Spleen (tissue), 11 donors: Measurements from ENCODE around the gene NEK3. TPM values are rescaled to one million over a fixed set of nuclear protein-coding genes. Genes with fewer than 3 reads are reported as not detected.
A peak's percentile ranks its signal among the peaks of the same experiment; 100 is the strongest.

ENCODE experiments used
- DNase-seq: peaks from one replicate; pipeline ENCODE4 v3.0.0-alpha.2; 2020
- H3K27ac ChIP-seq, 8 donors: fragments of 200-600 bp; sonication (generic) in 7 of 8; 1 replicate in 4 of 8; 2 replicates in 4 of 8; pipeline versions ENCODE4 v1.5.0 to v1.8.0; 2016 to 2021; ENCODE audit warnings: inconsistent platforms in 4 of 8, mild to moderate bottlenecking in 4 of 8, moderate library complexity in 1 of 8
- H3K27me3 ChIP-seq, 7 donors: fragments of 200-600 bp; sonication (generic) in 6 of 7; replicated peaks in 1 of 7; 1 replicate in 4 of 7; 2 replicates in 3 of 7; pipeline versions ENCODE4 v1.5.0 to v1.8.0; 2016 to 2021; ENCODE audit warnings: inconsistent platforms in 3 of 7, mild to moderate bottlenecking in 1 of 7
- H3K36me3 ChIP-seq, 6 donors: fragments of 200-600 bp; sonication (generic) in 5 of 6; 1 replicate in 4 of 6; 2 replicates in 2 of 6; pipeline versions ENCODE4 v1.5.0 to v1.8.0; 2016 to 2021; ENCODE audit warnings: inconsistent platforms in 2 of 6
- H3K4me1 ChIP-seq, 6 donors: fragments of 200-600 bp; sonication (generic) in 5 of 6; 1 replicate in 3 of 6; 2 replicates in 3 of 6; pipeline versions ENCODE4 v1.5.0 to v1.8.0; 2016 to 2021; ENCODE audit warnings: inconsistent platforms in 3 of 6
- H3K4me3 ChIP-seq, 8 donors: fragments of 200-600 bp; sonication (generic) in 7 of 8; 1 replicate in 4 of 8; 2 replicates in 4 of 8; pipeline versions ENCODE4 v1.5.0 to v1.8.0; 2016 to 2021; ENCODE audit warnings: inconsistent platforms in 4 of 8, mild to moderate bottlenecking in 4 of 8, moderate library complexity in 2 of 8
- H3K9me3 ChIP-seq, 8 donors: fragments of 200-600 bp; sonication (generic) in 7 of 8; 1 replicate in 4 of 8; 2 replicates in 4 of 8; pipeline versions ENCODE4 v1.5.0 to v1.8.0; 2016 to 2021; ENCODE audit warnings: inconsistent platforms in 4 of 8
- POLR2A ChIP-seq, 3 donors: fragments of 450-650 bp; IDR thresholded peaks; one replicate each; pipeline ENCODE4 v1.5.1; 2017; ENCODE audit warnings: antibody characterized with exemption in 3 of 3, mild to moderate bottlenecking in 1 of 3
- POLR2AphosphoS5 ChIP-seq, 3 donors: sonication (generic); formaldehyde crosslinking; IDR thresholded peaks; one replicate each; pipeline ENCODE4 v1.5.1; 2017; ENCODE audit warnings: antibody characterized with exemption in 3 of 3
- WGBS, 5 donors: extraction: QIAGEN DNeasy Blood & Tissue Kit in 3 of 5; methylation state at CpG; one replicate each; pipeline versions ENCODE4 v1.1.5 to v1.1.7; 2013 to 2018; 5-methylcytosine and 5-hydroxymethylcytosine counted together
- intact Hi-C: fragments of 100-400 bp; cut with DNase I; formaldehyde crosslinking; loops from one replicate; pipeline ENCODE4 v1.15.0; 2023; ENCODE audit warnings: low total_unique reads
- polyA plus RNA-seq, 3 donors: library from polyadenylated mRNA; stranded (reverse); fragments of 200-250 nt; gene quantifications; one replicate each; pipeline ENCODE4 v1.2.1, GENCODE V29; 2013
- total RNA-seq, 7 donors: library from RNA; depleted of rRNA in 3 of 7; stranded (reverse); fragments of >200 nt in 3 of 7; fragmentation: NEBNext Ultra II Directional in 4 of 7; extraction: Animal tissue kit (Norgen Biotek cat#: 25700) in 4 of 7; gene quantifications; one replicate each; pipeline versions ENCODE4 v1.1.0 to v1.2.1, GENCODE V29; 2016 to 2021
- TF ChIP-seq, protein P1 (sequence below), 11 experiments: fragments of 200-600 bp in 7 of 11; fragments of 450-650 bp in 4 of 11; sonication (generic) in 4 of 11; IDR thresholded peaks in 8 of 11; conservative IDR thresholded peaks in 3 of 11; 1 replicate in 7 of 11; 2 replicates in 4 of 11; pipeline versions ENCODE4 v1.4.0 to v1.8.0; 2016 to 2021; ENCODE audit warnings: antibody characterized with exemption in 11 of 11, inconsistent platforms in 4 of 11, mild to moderate bottlenecking in 1 of 11
- donor health status: healthy with polysubstance abuse.
- donor health status: DM: no; HTN: no; CAD: no; lungs with moderate emphysema.
- donor health status: DM: no; HTN: no; CAD: no.
- donor health status: Bipolar disorder and iron deficiency.
- donor health status: healthy.
- donor health status: DM: no; HTN: no; CAD: no.
- donor health status: DM: yes; HTN: yes; CAD: no.

NEK3 gene
- total and polyA plus RNA-seq, 10 donors, result 6.7 to 41.4 (median 12.6) TPM

DNA sequence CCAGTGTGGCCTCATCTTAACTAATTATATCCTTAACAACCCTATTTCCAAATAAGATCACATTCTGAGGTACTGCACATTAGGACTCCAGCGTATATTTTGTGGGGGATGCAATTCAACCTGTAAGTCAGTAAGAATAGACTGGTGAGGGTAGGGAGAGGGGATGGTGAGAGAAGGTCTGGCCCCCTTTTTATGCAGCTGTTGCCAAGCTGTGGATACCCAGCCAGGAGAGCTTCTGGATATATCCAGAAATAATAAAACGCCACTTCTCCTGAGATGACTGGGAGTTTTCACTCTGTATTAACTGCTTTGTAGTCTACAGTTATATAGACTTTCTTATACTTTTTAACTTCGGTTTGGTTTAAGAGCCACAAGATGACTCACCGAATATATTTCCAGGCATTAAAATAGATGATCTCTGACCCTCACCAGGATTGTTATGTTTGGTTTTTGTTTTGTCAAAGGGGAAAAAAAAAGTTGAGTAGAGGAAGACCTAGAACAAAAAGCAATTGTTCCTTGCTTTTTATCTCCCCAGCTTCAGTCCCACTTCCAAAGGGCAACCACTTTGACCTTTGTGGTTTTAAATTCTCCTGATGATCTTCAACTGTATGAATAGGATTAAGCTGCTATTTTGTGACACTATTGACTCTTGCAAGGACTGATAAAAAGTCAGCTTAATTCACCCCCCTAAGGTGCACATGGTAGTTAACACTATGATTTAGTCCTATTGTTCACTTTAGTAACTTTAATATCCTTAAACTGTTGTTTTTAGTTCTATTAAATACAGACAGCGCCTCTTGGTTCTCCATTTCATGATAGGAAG, 3.1 kb upstream of the NEK3 start:
- Histone ChIP-seq H3K4me1 (peaks cover 6 to 41% (median 22%) of the 10 kb centered on the region in 6 donors), H3K27ac (peak overlapping the region in 3 of 8 donors; percentile 10 to 35 (median 32)), H3K27me3 (no peaks in the 10 kb centered on the region), H3K36me3 (peaks cover 0 to 24% (median 2%) of the 10 kb centered on the region in 6 donors), H3K4me3 (no peak overlapping the region), H3K9me3 (no peaks in the 10 kb centered on the region)
- TF ChIP-seq, protein P1, sequence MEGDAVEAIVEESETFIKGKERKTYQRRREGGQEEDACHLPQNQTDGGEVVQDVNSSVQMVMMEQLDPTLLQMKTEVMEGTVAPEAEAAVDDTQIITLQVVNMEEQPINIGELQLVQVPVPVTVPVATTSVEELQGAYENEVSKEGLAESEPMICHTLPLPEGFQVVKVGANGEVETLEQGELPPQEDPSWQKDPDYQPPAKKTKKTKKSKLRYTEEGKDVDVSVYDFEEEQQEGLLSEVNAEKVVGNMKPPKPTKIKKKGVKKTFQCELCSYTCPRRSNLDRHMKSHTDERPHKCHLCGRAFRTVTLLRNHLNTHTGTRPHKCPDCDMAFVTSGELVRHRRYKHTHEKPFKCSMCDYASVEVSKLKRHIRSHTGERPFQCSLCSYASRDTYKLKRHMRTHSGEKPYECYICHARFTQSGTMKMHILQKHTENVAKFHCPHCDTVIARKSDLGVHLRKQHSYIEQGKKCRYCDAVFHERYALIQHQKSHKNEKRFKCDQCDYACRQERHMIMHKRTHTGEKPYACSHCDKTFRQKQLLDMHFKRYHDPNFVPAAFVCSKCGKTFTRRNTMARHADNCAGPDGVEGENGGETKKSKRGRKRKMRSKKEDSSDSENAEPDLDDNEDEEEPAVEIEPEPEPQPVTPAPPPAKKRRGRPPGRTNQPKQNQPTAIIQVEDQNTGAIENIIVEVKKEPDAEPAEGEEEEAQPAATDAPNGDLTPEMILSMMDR (IDR thresholded peaks at IDR 0.05 in 8 of 11, conservative IDR thresholded peaks at IDR 0.05 in 3 of 11), result no peak
- no peak for TF ChIP-seq POLR2A (IDR thresholded peaks at IDR 0.05)
- 57 to 73% (median 66%) methylated on average over 5 of the region's 5 CpGs for WGBS, 5 donors
- DNase-seq, result no peak
- intact Hi-C loops, result no loop called here

DNA sequence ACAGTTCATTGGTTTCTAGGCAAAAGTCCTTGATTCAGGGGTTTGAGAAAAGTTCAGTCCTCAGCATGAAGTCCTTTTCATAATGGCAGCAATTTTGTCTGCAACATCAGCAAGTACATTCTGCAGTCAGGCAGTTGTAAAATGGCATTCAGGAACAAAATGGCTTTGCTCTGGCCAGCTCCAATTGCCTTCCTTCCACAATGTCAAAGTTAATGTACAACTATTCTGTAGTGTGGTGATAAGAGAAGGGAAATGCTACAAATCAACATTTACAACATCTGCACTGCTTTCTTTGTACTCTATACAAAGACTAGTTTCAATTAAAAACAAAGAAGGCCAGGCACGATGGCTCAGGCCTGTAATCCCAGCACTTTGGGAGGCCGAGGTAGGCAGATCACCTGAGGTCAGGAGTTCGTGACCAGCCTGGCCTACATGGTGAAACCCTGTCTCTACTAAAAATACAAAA, 1.8 kb upstream of the NEK3 start:
- peaks cover 6 to 51% (median 28%) of the 10 kb centered on the region in 6 donors for H3K4me1 ChIP-seq
- no peak overlapping the region for H3K4me3 ChIP-seq
- H3K36me3 ChIP-seq, result peaks cover 0 to 11% (median 0%) of the 10 kb centered on the region in 6 donors
- H3K9me3 ChIP-seq, result no peaks in the 10 kb centered on the region
- DNase-seq, result no peak
- 79 to 93% (median 86%) methylated on average over 3 of the region's 3 CpGs for WGBS, 5 donors
- H3K27me3 ChIP-seq, result no peaks in the 10 kb centered on the region
- intact Hi-C loops, result no loop called here
- TF ChIP-seq POLR2AphosphoS5 (IDR thresholded peaks at IDR 0.05), result no peak
- no peak for TF ChIP-seq POLR2A (IDR thresholded peaks at IDR 0.05)
- TF ChIP-seq, protein P1 (IDR thresholded peaks at IDR 0.05 in 8 of 11, conservative IDR thresholded peaks at IDR 0.05 in 3 of 11), result no peak
- no peak overlapping the region for H3K27ac ChIP-seq

DNA sequence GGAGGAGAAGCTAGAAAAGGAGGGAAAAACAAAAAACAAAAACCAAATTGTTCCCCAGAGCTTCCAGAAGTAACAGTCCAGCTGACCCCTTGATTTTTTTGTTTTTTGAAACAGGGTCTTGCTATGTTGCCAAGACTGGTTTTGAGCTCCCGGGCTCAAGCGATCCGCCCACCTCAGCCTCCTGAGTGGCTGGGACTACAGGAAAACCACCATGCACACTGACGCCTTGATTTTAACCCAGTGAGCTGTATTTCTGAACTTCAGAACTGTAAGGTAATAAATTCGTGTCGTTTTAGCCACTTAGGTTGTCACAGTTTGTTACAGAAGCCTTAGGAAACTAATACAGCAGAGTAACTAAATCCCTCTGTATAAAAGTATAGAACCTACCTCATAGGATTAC, 1.1 kb upstream of the NEK3 start:
- Histone ChIP-seq H3K4me3 (no peak overlapping the region), H3K9me3 (no peaks in the 10 kb centered on the region), H3K4me1 (peaks cover 6 to 51% (median 28%) of the 10 kb centered on the region in 6 donors), H3K27ac (no peak overlapping the region), H3K27me3 (no peaks in the 10 kb centered on the region), H3K36me3 (peaks cover 0 to 4% (median 0%) of the 10 kb centered on the region in 6 donors)
- intact Hi-C loops, result no loop called here
- TF ChIP-seq, protein P1 (IDR thresholded peaks at IDR 0.05 in 8 of 11, conservative IDR thresholded peaks at IDR 0.05 in 3 of 11), result no peak
- TF ChIP-seq POLR2AphosphoS5 (IDR thresholded peaks at IDR 0.05) (no peak), POLR2A (IDR thresholded peaks at IDR 0.05) (no peak)
- DNase-seq, result no peak
- 31 to 65% (median 47%) methylated on average over 6 of the region's 6 CpGs for WGBS, 5 donors

DNA sequence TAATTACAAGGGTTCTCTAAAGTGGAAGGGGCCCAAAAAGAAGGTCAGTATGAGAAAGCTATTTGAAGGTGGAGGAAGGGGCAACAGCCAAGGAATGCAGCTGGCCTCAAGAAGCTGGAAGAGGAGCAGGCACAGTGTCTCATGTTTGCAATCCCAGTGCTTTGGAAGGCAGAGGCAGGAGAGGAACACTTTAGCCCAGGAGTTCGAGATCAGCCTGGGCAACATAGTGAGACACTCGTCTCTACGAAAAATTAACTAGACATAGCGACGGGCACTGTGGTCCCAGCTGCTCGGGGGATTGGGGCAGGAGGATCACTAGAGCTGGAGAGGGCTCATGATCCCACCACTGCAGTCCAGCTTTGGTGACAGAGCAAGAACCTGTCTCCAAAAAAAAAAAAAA, 656 bp upstream of the NEK3 start:
- Histone ChIP-seq H3K9me3 (no peaks in the 10 kb centered on the region), H3K36me3 (no peaks in the 10 kb centered on the region), H3K27ac (peak overlapping the region in 4 of 8 donors; percentile 78 to 86 (median 82)), H3K4me1 (peaks cover 6 to 51% (median 28%) of the 10 kb centered on the region in 6 donors), H3K4me3 (peak overlapping the region in 5 of 8 donors; percentile 58 to 85 (median 77)), H3K27me3 (no peaks in the 10 kb centered on the region)
- intact Hi-C loops, result no loop called here
- TF ChIP-seq POLR2A (IDR thresholded peaks at IDR 0.05) (no peak), POLR2AphosphoS5 (IDR thresholded peaks at IDR 0.05) (no peak)
- TF ChIP-seq, protein P1 (IDR thresholded peaks at IDR 0.05 in 8 of 11, conservative IDR thresholded peaks at IDR 0.05 in 3 of 11), result no peak
- 93 to 97% (median 96%) methylated on average over 6 of the region's 6 CpGs for WGBS, 5 donors
- DNase-seq, result no peak
